Ascending aorta (tissue), 2 donors: ENCODE results near the gene PDE6C. TPM values are rescaled to one million over a fixed set of nuclear protein-coding genes. Genes with fewer than 3 reads are reported as not detected.

Experiments used
- DNase-seq, 2 donors: peaks; one replicate each; pipeline ENCODE4 v3.0.0-alpha.2; 2019; ENCODE audit warnings: low spot score in 2 of 2
- H3K27ac ChIP-seq, 2 donors: fragments of 200-600 bp; sonication (generic); one replicate each; pipeline ENCODE4 v1.5.1; 2016 to 2017; ENCODE audit warnings: mild to moderate bottlenecking in 1 of 2
- H3K27me3 ChIP-seq: fragments of 200-600 bp; sonication (generic); one replicate; pipeline ENCODE4 v1.5.1; 2017
- H3K36me3 ChIP-seq, 2 donors: fragments of 200-600 bp; sonication (generic); one replicate each; pipeline ENCODE4 v1.5.1; 2016
- H3K4me1 ChIP-seq, 2 donors: fragments of 200-600 bp; sonication (generic); one replicate each; pipeline ENCODE4 v1.5.1; 2016 to 2017; ENCODE audit warnings: mild to moderate bottlenecking in 1 of 2
- H3K4me3 ChIP-seq, 2 donors: fragments of 200-600 bp; sonication (generic); one replicate each; pipeline ENCODE4 v1.5.1; 2016 to 2017; ENCODE audit warnings: mild to moderate bottlenecking in 1 of 2
- H3K9me3 ChIP-seq, 2 donors: fragments of 200-600 bp; sonication (generic); one replicate each; pipeline ENCODE4 v1.5.1; 2016
- CTCF ChIP-seq, 3 experiments: fragments of 200-600 bp in 2 of 3; fragments of 450-650 bp in 1 of 3; sonication (generic) in 2 of 3; IDR thresholded peaks; one replicate each; pipeline ENCODE4 v1.5.1; 2016 to 2019; ENCODE audit warnings: antibody characterized with exemption in 3 of 3, mild to moderate bottlenecking in 1 of 3, moderate library complexity in 1 of 3
- intact Hi-C: fragments of 100-400 bp; cut with DNase I; formaldehyde crosslinking; loops from one replicate; pipeline ENCODE4 v1.15.1; 2023
- total RNA-seq: library from RNA; depleted of rRNA; stranded (reverse); fragments of >200 nt; gene quantifications from one replicate; pipeline ENCODE4 v1.1.0, GENCODE V29; 2016

The PDE6C gene
- total RNA-seq, 1 donor from 2014 or later = not detected

GRCh38 chr10:93599335-93599734 lies 13.0 kb upstream of the PDE6C start:
- H3K9me3 ChIP-seq = no peaks in the 10 kb centered on the region
- H3K27ac ChIP-seq = no peak overlapping the region
- no peak for TF ChIP-seq CTCF (IDR thresholded peaks at IDR 0.05)
- DNase-seq = no peak
- H3K4me3 ChIP-seq = no peak overlapping the region
- H3K4me1 ChIP-seq = peaks cover 0 to 9% of the 10 kb centered on the region in 2 donors
- intact Hi-C loops = no loop called here
- no peaks in the 10 kb centered on the region for H3K27me3 ChIP-seq
- H3K36me3 ChIP-seq = no peaks in the 10 kb centered on the region

GRCh38 chr10:93599778-93600177 lies 12.6 kb upstream of the PDE6C start:
- Histone ChIP-seq H3K9me3 (no peaks in the 10 kb centered on the region), H3K27me3 (no peaks in the 10 kb centered on the region), H3K36me3 (no peaks in the 10 kb centered on the region), H3K27ac (no peak overlapping the region), H3K4me3 (no peak overlapping the region), H3K4me1 (peaks cover 0 to 9% of the 10 kb centered on the region in 2 donors)
- DNase-seq = no peak
- TF ChIP-seq CTCF (IDR thresholded peaks at IDR 0.05) = no peak
- intact Hi-C loops = no loop called here

- TF ChIP-seq CTCF (IDR thresholded peaks at IDR 0.05) = no peak
- Histone ChIP-seq H3K9me3 (no peaks in the 10 kb centered on the region), H3K36me3 (no peaks in the 10 kb centered on the region), H3K27ac (peak overlapping the region in 1 of 2 donors; percentile 24), H3K4me1 (peaks cover 0 to 9% of the 10 kb centered on the region in 2 donors), H3K27me3 (no peaks in the 10 kb centered on the region), H3K4me3 (peak overlapping the region; percentile 49 to 71)
- intact Hi-C loops = no loop called here
- DNase-seq = no peak
These were observed 11.7 kb upstream of the PDE6C start for GRCh38 chr10:93600446-93601145.

GRCh38 chr10:93601146-93601773 lies 11.1 kb upstream of the PDE6C start, which contains the start of gene RBP4:
Gene RBP4 (minus strand): TSS chr10:93601235. CDS start chr10:93601028, 207 bp downstream.
- intact Hi-C loops = no loop called here
- no peaks in the 10 kb centered on the region for H3K27me3 ChIP-seq
- peak within 1 kb of the TSS; percentile 49 to 71 for H3K4me3 ChIP-seq
- H3K4me1 ChIP-seq = peaks cover 0 to 9% of the 10 kb centered on the region in 2 donors
- H3K27ac ChIP-seq = peak within 1 kb of the TSS in 1 of 2 donors; percentile 24
- H3K9me3 ChIP-seq = no peaks in the 10 kb centered on the region
- peak in 1 of 2 donors; percentile 67 for DNase-seq
- no peaks in the 10 kb centered on the region for H3K36me3 ChIP-seq
- TF ChIP-seq CTCF (IDR thresholded peaks at IDR 0.05) = no peak

GRCh38 chr10:93601774-93602162 lies 10.6 kb upstream of the PDE6C start:
- Histone ChIP-seq H3K9me3 (no peaks in the 10 kb centered on the region), H3K4me1 (peaks cover 0 to 9% of the 10 kb centered on the region in 2 donors), H3K36me3 (no peaks in the 10 kb centered on the region), H3K4me3 (peak overlapping the region; percentile 49 to 71), H3K27ac (no peak overlapping the region), H3K27me3 (no peaks in the 10 kb centered on the region)
- intact Hi-C loops = no loop called here
- DNase-seq = no peak
- TF ChIP-seq CTCF (IDR thresholded peaks at IDR 0.05) = no peak
